Measurements from ENCODE around the gene TSPAN19.

DNA sequence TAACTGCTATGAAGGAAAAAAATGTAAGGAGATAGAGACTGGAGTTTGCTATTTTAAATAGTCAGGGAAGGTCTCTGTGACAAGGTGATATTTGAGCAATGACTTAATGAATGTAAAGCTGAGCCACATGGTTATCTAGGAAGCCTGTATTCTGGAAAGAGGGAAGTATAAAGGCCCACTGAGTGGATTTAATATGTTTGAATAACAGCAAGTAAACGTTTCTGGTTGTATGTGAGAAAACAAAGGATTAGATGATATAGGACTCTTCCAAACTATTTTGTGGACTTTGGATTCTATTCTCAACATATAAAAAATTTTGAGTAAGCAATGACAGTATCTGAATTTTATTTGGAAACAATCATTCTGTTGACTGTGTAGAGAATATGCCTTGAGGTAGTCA lies 5.3 kb upstream of the TSPAN19 start:
- TF ChIP-seq, protein P1, sequence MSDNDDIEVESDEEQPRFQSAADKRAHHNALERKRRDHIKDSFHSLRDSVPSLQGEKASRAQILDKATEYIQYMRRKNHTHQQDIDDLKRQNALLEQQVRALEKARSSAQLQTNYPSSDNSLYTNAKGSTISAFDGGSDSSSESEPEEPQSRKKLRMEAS (IDR thresholded peaks at IDR 0.05; ENCODE audit: low read depth, low read length) = no peak
- TF ChIP-seq CTCF (IDR thresholded peaks at IDR 0.05; ENCODE audit: low read depth, low read length) (no peak), POLR2A (IDR thresholded peaks at IDR 0.05; ENCODE audit: extremely low read depth, insufficient read length) (no peak), MYC (IDR thresholded peaks at IDR 0.05; ENCODE audit: low read depth, low read length) (no peak)
